ENCODE data around the gene SPATA31E1. TPM values are rescaled to one million over a fixed set of nuclear protein-coding genes. Genes with fewer than 3 reads are reported as not detected.

The SPATA31E1 gene
- total and polyA plus RNA-seq, 9 of the 15 experiments (the other 6 are each of a cell fraction or from before 2014, with no cell fraction given): not detected

- no peak for TF ChIP-seq ZNF609 (CRISPR knock-in tag; IDR thresholded peaks at IDR 0.05; ENCODE audit: borderline replicate concordance)
These were observed 12.4 kb downstream of the SPATA31E1 start (continued) for GRCh38 chr9:87894998-87895625.

GRCh38 chr9:87896891-87897290 lies 14.2 kb downstream of the SPATA31E1 start:
- no TSS peak for BruUV-seq (replicated peaks)
- TF ChIP-seq ZNF224 (CRISPR knock-in tag; IDR thresholded peaks at IDR 0.05): no peak
- TF ChIP-seq ZBTB1 (CRISPR knock-in tag; IDR thresholded peaks at IDR 0.05; ENCODE audit: borderline replicate concordance, low read depth): no peak
- no peak for TF ChIP-seq NR3C1 (CRISPR knock-in tag; IDR thresholded peaks at IDR 0.05)
- TF ChIP-seq MTA1 (IDR thresholded peaks at IDR 0.05; ENCODE audit: borderline replicate concordance): no peak
- no peak for TF ChIP-seq MLX (CRISPR knock-in tag; conservative IDR thresholded peaks at IDR 0.05)
- TF ChIP-seq ARID2 (IDR thresholded peaks at IDR 0.05): no peak
- TF ChIP-seq SETDB1 (IDR thresholded peaks at IDR 0.05; ENCODE audit: low read length): no peak
- no peak for TF ChIP-seq RAD51 (IDR thresholded peaks at IDR 0.05; ENCODE audit: borderline replicate concordance, low read depth)
- no peak for TF ChIP-seq JUN (IDR thresholded peaks at IDR 0.05; ENCODE audit: borderline replicate concordance, low read depth, low read length)
- no peak for TF ChIP-seq JUN (CRISPR knock-in tag; IDR thresholded peaks at IDR 0.05; ENCODE audit: borderline replicate concordance)
- TF ChIP-seq NCOA4 (IDR thresholded peaks at IDR 0.05; ENCODE audit: partially characterized antibody): no peak

More at GRCh38 chr9:87896891-87897290, 14.2 kb downstream of the SPATA31E1 start:
- Histone ChIP-seq H2AFZ (ENCODE audit: low read depth, low read length) (no peak overlapping the region), H3K4me1 (replicated peaks in 1 of 2; ENCODE audit: control insufficient read depth in 2 of 2, insufficient read depth in 2 of 2, low read length in 2 of 2) (no peaks in the 10 kb centered on the region), H3K27ac (ENCODE audit: extremely low read depth, low read depth, low read length) (no peak overlapping the region), H3K9me3 (replicated peaks; ENCODE audit: control insufficient read depth, insufficient read depth, low read depth, low read length) (no peaks in the 10 kb centered on the region), H3K27me3 (ENCODE audit: control insufficient read depth in 2 of 2, insufficient read depth in 2 of 2, low read length in 2 of 2) (peaks cover 0 to 4% of the 10 kb centered on the region in 2 experiments; a peak in 1 of 5 replicates), H4K20me1 (replicated peaks; ENCODE audit: control insufficient read depth, insufficient read depth, low read length) (no peaks in the 10 kb centered on the region), H3K9me1 (ENCODE audit: control insufficient read depth, insufficient read depth, low read length) (no peaks in the 10 kb centered on the region), H3K79me2 (ENCODE audit: control insufficient read depth, insufficient read depth, low read length) (no peaks in the 10 kb centered on the region), H3K4me3 (no peak overlapping the region), H3K9ac (ENCODE audit: insufficient read depth in 1 of 2, low read depth in 2 of 2, low read length in 2 of 2) (no peak overlapping the region), H3K4me2 (ENCODE audit: insufficient read depth, low read length) (no peak overlapping the region), H3K36me3 (ENCODE audit: control insufficient read depth, insufficient read depth, low read length) (no peaks in the 10 kb centered on the region)
- ChIA-PET POLR2A (interaction anchor here (0.7 kb wide), 1 partner anchor 823 kb away, joined by 3 read pairs; no protein-coding TSS in a partner anchor), CTCF (ENCODE audit: low intra/inter-chr PET ratio) (no interaction called here)
- in situ Hi-C loops (cut with MboI): no loop called here
- no peak for ATAC-seq
- DNase-seq (ENCODE audit: extremely low read depth in 1 of 4, low spot score in 3 of 4): no peak
- intact Hi-C loops (cut with micrococcal nuclease): no loop called here
- FAIRE-seq: no peak

All from K562 (cell line).